K562 (cell line): ENCODE measurements around the gene SNX17. TPM values are rescaled to one million over a fixed set of nuclear protein-coding genes. Genes with fewer than 3 reads are reported as not detected.
A peak's percentile ranks its signal among the peaks of the same experiment; 100 is the strongest.

Source experiments
- ATAC-seq: fragments of 200-7000 bp; cut with Tn5 transposase; 3 replicates; pipeline ENCODE4 v1.9.1; 2020; ENCODE audit warnings: moderate library complexity
- BruUV-seq: library from RNA; stranded (reverse); fragments of 400-500 nt; replicated peaks from 2 replicates; lab custom pipeline; 2021; lab: Mats Ljungman, UMichigan
- CTCF ChIA-PET: fragments of 300-600 bp; formaldehyde crosslinking; extraction: SDS; loops from one replicate; lab custom pipeline; 2021; ENCODE audit warnings: low intra/inter-chr PET ratio; lab: Yijun Ruan, JAX
- POLR2A ChIA-PET: fragments of 300-600, 350-650 bp; sonication (Branson Sonifier 250); formaldehyde crosslinking; extraction: SDS; loops from one replicate; lab custom pipeline; 2021; ENCODE audit warnings: antibody characterized with exemption, inconsistent platforms; lab: Yijun Ruan, JAX
- DNase-seq, 4 experiments: peaks; one replicate each; pipeline versions ENCODE4 v3.0.0 to v3.0.0-alpha.2; 2011 to 2018; ENCODE audit warnings: low spot score in 3 of 4, mixed read lengths in 3 of 4; ENCODE audit errors: extremely low read depth in 1 of 4
- FAIRE-seq: peaks from 2 replicates; lab custom pipeline; 2011; peaks lifted over from hg19 to GRCh38; lab: Jason Lieb, UNC
- H2AFZ ChIP-seq: 2 replicates; pipeline ENCODE4 v1.6.0; 2011; ENCODE audit warnings: low read depth, low read length, control low read depth, inconsistent platforms
- H3K27ac ChIP-seq: fragments of 200-600 bp; 3 replicates; pipeline ENCODE4 v1.8.0; 2011; ENCODE audit warnings: low read depth, mild to moderate bottlenecking, control low read depth, inconsistent platforms, low read length, moderate library complexity, mixed read lengths; ENCODE audit errors: extremely low read depth
- H3K27me3 ChIP-seq, 2 experiments: fragments of 300-600 bp in 1 of 2; 2 replicates in 1 of 2; 3 replicates in 1 of 2; pipeline versions ENCODE4 v1.6.0 to v1.8.0; 2011; ENCODE audit warnings: inconsistent platforms in 2 of 2, low read length in 2 of 2, mild to moderate bottlenecking in 1 of 2, mixed read lengths in 1 of 2, moderate library complexity in 1 of 2; ENCODE audit not compliant: control insufficient read depth in 2 of 2, insufficient read depth in 2 of 2
- H3K36me3 ChIP-seq: fragments of 300-600 bp; 3 replicates; pipeline ENCODE4 v1.8.0; 2011; ENCODE audit warnings: mild to moderate bottlenecking, low read length, inconsistent platforms; ENCODE audit not compliant: control insufficient read depth, insufficient read depth
- H3K4me1 ChIP-seq, 2 experiments: fragments of 200-600 bp in 1 of 2; replicated peaks in 1 of 2; 2 replicates in 1 of 2; 3 replicates in 1 of 2; pipeline versions ENCODE4 v1.5.1 to v1.8.0; 2011; ENCODE audit warnings: inconsistent platforms in 2 of 2, low read length in 2 of 2, mild to moderate bottlenecking in 1 of 2, mixed read lengths in 1 of 2, moderate library complexity in 1 of 2; ENCODE audit not compliant: control insufficient read depth in 2 of 2, insufficient read depth in 2 of 2
- H3K4me2 ChIP-seq: 2 replicates; pipeline ENCODE4 v1.6.1; 2011; ENCODE audit warnings: low read length, control low read depth, inconsistent platforms, mixed read lengths; ENCODE audit not compliant: insufficient read depth
- H3K4me3 ChIP-seq: fragments of 200-600 bp; sonication (generic), shearing (Covaris generic); 2 replicates; pipeline ENCODE4 v1.5.1; 2016; ENCODE audit warnings: control low read depth, inconsistent platforms
- H3K79me2 ChIP-seq: fragments of 200-600 bp; 3 replicates; pipeline ENCODE4 v1.8.0; 2011; ENCODE audit warnings: low read length, inconsistent platforms; ENCODE audit not compliant: control insufficient read depth, insufficient read depth
- H3K9ac ChIP-seq, 2 experiments: 2 replicates each; pipeline versions ENCODE4 v1.6.0 to v1.6.1; 2011; ENCODE audit warnings: low read depth in 2 of 2, low read length in 2 of 2, control low read depth in 1 of 2, inconsistent platforms in 1 of 2, mild to moderate bottlenecking in 1 of 2, mixed read lengths in 1 of 2; ENCODE audit not compliant: insufficient read depth in 1 of 2
- H3K9me1 ChIP-seq: one replicate; pipeline ENCODE4 v1.6.0; 2011; ENCODE audit warnings: inconsistent platforms, mild to moderate bottlenecking, low read length, moderate library complexity; ENCODE audit not compliant: control insufficient read depth, insufficient read depth
- H3K9me3 ChIP-seq: replicated peaks from 2 replicates; pipeline ENCODE4 v1.5.1; 2011; ENCODE audit warnings: low read depth, low read length, inconsistent platforms; ENCODE audit not compliant: control insufficient read depth, insufficient read depth
- H4K20me1 ChIP-seq: replicated peaks from 2 replicates; pipeline ENCODE4 v1.6.1; 2011; ENCODE audit warnings: low read length, inconsistent platforms, mixed read lengths; ENCODE audit not compliant: control insufficient read depth, insufficient read depth
- AFF1 ChIP-seq, 2 experiments: fragments of 450-650 bp; IDR thresholded peaks; 2 replicates each; pipeline ENCODE4 v1.6.1; 2018; ENCODE audit warnings: mild to moderate bottlenecking in 2 of 2, low read depth in 1 of 2; ENCODE audit not compliant: partially characterized antibody in 2 of 2
- C11orf30 ChIP-seq: fragments of 450-650 bp; IDR thresholded peaks from 2 replicates; pipeline ENCODE4 v1.6.1; 2016; ENCODE audit warnings: low read depth, mild to moderate bottlenecking
- HNRNPK ChIP-seq: fragments of 200-400 bp; formaldehyde crosslinking; IDR thresholded peaks from one replicate; pipeline ENCODE4 v1.6.1; 2018; ENCODE audit warnings: mild to moderate bottlenecking, low read depth, low read length; ENCODE audit not compliant: poor library complexity, severe bottlenecking
- MAFG ChIP-seq: fragments of 450-650 bp; conservative IDR thresholded peaks from 2 replicates; pipeline ENCODE4 v1.6.1; 2016; ENCODE audit warnings: missing genetic modification characterization, missing compliant biosample characterization
- MAZ ChIP-seq, 2 experiments: fragments of 450-650 bp in 1 of 2; sonication (generic) in 1 of 2; formaldehyde crosslinking; IDR thresholded peaks in 1 of 2; conservative IDR thresholded peaks in 1 of 2; 2 replicates each; pipeline versions ENCODE4 v1.4.0 to v1.5.0; 2020; ENCODE audit warnings: mild to moderate bottlenecking in 1 of 2, missing genetic modification reagents in 1 of 2
- NRF1 ChIP-seq, 2 experiments: fragments of 450-650 bp; IDR thresholded peaks in 1 of 2; conservative IDR thresholded peaks in 1 of 2; 2 replicates each; pipeline ENCODE4 v1.6.1; 2014; ENCODE audit warnings: mild to moderate bottlenecking in 2 of 2
- ZC3H4 ChIP-seq: sonication (generic); formaldehyde crosslinking; IDR thresholded peaks from 2 replicates; pipeline ENCODE4 v1.9.0; 2021; ENCODE audit warnings: missing genetic modification reagents, borderline replicate concordance
- ZNF134 ChIP-seq: fragments of 250-450 bp; sonication (Bioruptor Pico); conservative IDR thresholded peaks from 2 replicates; pipeline ENCODE4 v1.4.0; 2020
- ZNF217 ChIP-seq: sonication (generic); formaldehyde crosslinking; IDR thresholded peaks from 2 replicates; pipeline ENCODE4 v1.8.0; 2022; ENCODE audit warnings: mild to moderate bottlenecking, missing genetic modification reagents
- ZNF239 ChIP-seq: fragments of 250-450 bp; sonication (Bioruptor Pico); IDR thresholded peaks from 2 replicates; pipeline ENCODE4 v1.4.0; 2020; ENCODE audit warnings: mild to moderate bottlenecking
- ZNF316 ChIP-seq: fragments of 450-650 bp; IDR thresholded peaks from 2 replicates; pipeline ENCODE4 v1.6.1; 2016
- ZNF551 ChIP-seq: fragments of 250-450 bp; sonication (Bioruptor Pico); IDR thresholded peaks from 2 replicates; pipeline ENCODE4 v1.5.0; 2021; ENCODE audit warnings: mild to moderate bottlenecking, moderate library complexity
- ZZZ3 ChIP-seq: fragments of 450-650 bp; IDR thresholded peaks from 2 replicates; pipeline ENCODE4 v1.6.1; 2016; ENCODE audit warnings: antibody characterized with exemption, mild to moderate bottlenecking, moderate library complexity
- WGBS: fragments of 100-300 bp; shearing (Covaris generic); methylation state at CpG from one replicate; pipeline ENCODE4 v1.1.6; 2016; ENCODE audit warnings: low coverage, mixed read lengths; ENCODE audit not compliant: insufficient coverage; ENCODE audit errors: missing lambda C conversion rate; 5-methylcytosine and 5-hydroxymethylcytosine counted together
- in situ Hi-C: fragments of 300-500 bp; cut with MboI; formaldehyde crosslinking; loops from 4 replicates; pipeline ENCODE4 v1.15.0; 2018; ENCODE audit warnings: inconsistent platforms, mixed read lengths
- intact Hi-C: fragments of 100-400 bp; cut with micrococcal nuclease; formaldehyde crosslinking; loops from 2 replicates; pipeline ENCODE4 v1.14.2; 2022
- polyA plus RNA-seq, 8 experiments: library from polyadenylated mRNA; depleted of rRNA in 4 of 8; stranded (reverse) in 5 of 8; unstranded in 3 of 8; fragments of >200 nt; fragmentation: Nextera tagmentation in 2 of 8; fragmentation: Illumina TruSeq in 1 of 8; extraction: Ambion mirVana in 2 of 8; extraction: Trizol in 1 of 8; gene quantifications; 2 replicates each; pipeline versions ENCODE4 v1.2.1 to v1.2.3, GENCODE V29; 2011 to 2014; ENCODE audit warnings: inconsistent platforms in 1 of 8, missing spikeins in 1 of 8
- total RNA-seq, 7 experiments: library from RNA; depleted of rRNA in 6 of 7; stranded (reverse); fragments of >200 nt in 6 of 7; fragmentation: Illumina TruSeq in 2 of 7; extraction: Trizol in 2 of 7; gene quantifications; 2 replicates each; pipeline versions ENCODE4 v1.2.1 to v1.2.3, GENCODE V29; 2011 to 2021; ENCODE audit warnings: low replicate concordance in 1 of 7
- TF ChIP-seq, protein P1 (sequence below): fragments of 250-450 bp; sonication (Bioruptor Pico); IDR thresholded peaks from 2 replicates; pipeline ENCODE4 v1.8.0; 2021; ENCODE audit warnings: moderate library complexity, mild to moderate bottlenecking, inconsistent platforms

SNX17 gene
- total and polyA plus RNA-seq, 9 of the 15 experiments (the other 6 are each of a cell fraction or from before 2014, with no cell fraction given) = 3.0 to 75.7 (median 54.6) TPM

- intact Hi-C loops = no loop called here
- Histone ChIP-seq H3K9me3 (no peaks in the 10 kb centered on the region), H3K27ac (peak overlapping the region; percentile 92), H3K27me3 (no peaks in the 10 kb centered on the region), H3K4me2 (no peak overlapping the region), H3K4me1 (peaks cover 7 to 38% of the 10 kb centered on the region in 2 experiments), H3K9ac (peak overlapping the region; percentile 83 to 90; a peak in 3 of 4 replicates), H3K36me3 (peaks cover 80% of the 10 kb centered on the region), H3K9me1 (no peaks in the 10 kb centered on the region), H4K20me1 (no peaks in the 10 kb centered on the region), H3K79me2 (peaks cover 16% of the 10 kb centered on the region; the same call in 2 of the 3 replicates), H3K4me3 (no peak overlapping the region), H2AFZ (no peak overlapping the region)
- TF ChIP-seq HNRNPK (no peak), ZNF134 (CRISPR knock-in tag) (no peak), ZZZ3 (no peak), C11orf30 (peak; percentile 21; the same call in 1 of the 2 replicates), MAZ (CRISPR knock-in tag; conservative IDR thresholded peaks at IDR 0.05 in 1 of 2, IDR thresholded peaks at IDR 0.05 in 1 of 2) (no peak), ZNF316 (peak; percentile 56), NRF1 (conservative IDR thresholded peaks at IDR 0.05 in 1 of 2, IDR thresholded peaks at IDR 0.05 in 1 of 2) (no peak), AFF1 (IDR thresholded peaks at IDR 0.05; ENCODE audit: low read depth in 1 of 2, partially characterized antibody in 2 of 2) (no peak), ZNF551 (no peak), ZC3H4 (CRISPR knock-in tag) (0 out of 2 replicates have a peak, but pooled peaks have one; percentile 59), ZNF239 (CRISPR knock-in tag) (no peak), MAFG (0 out of 2 replicates have a peak, but pooled peaks have one; percentile 8), ZNF217 (no peak)
- TF ChIP-seq, protein P1, sequence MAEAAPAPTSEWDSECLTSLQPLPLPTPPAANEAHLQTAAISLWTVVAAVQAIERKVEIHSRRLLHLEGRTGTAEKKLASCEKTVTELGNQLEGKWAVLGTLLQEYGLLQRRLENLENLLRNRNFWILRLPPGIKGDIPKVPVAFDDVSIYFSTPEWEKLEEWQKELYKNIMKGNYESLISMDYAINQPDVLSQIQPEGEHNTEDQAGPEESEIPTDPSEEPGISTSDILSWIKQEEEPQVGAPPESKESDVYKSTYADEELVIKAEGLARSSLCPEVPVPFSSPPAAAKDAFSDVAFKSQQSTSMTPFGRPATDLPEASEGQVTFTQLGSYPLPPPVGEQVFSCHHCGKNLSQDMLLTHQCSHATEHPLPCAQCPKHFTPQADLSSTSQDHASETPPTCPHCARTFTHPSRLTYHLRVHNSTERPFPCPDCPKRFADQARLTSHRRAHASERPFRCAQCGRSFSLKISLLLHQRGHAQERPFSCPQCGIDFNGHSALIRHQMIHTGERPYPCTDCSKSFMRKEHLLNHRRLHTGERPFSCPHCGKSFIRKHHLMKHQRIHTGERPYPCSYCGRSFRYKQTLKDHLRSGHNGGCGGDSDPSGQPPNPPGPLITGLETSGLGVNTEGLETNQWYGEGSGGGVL = no peak
- BruUV-seq = TSS peak; percentile 81
- DNase-seq (no peak), ATAC-seq (no peak), FAIRE-seq (no peak)
- POLR2A ChIA-PET = interaction anchor here (0.7 to 4.3 kb wide), 4 partner anchors 9 to 298 kb away, joined by 3 to 41 read pairs (median 4); partner anchors contain the start of genes EIF2B4 and SNX17
- 75% methylated on average over 9 of the region's 10 CpGs for WGBS
- CTCF ChIA-PET = no interaction called here
- in situ Hi-C loops = no loop called here
These were observed 11.3 kb downstream of the SNX17 start for GRCh38 chr2:27381577-27382181.
